ENCODE results near the gene PRDM16.
"Not testable (repeated sequence)": the region's sequence is repeated elsewhere in the genome, so short reads cannot be mapped to it uniquely, and the experiment has no call there.

The PRDM16 gene

DNA sequence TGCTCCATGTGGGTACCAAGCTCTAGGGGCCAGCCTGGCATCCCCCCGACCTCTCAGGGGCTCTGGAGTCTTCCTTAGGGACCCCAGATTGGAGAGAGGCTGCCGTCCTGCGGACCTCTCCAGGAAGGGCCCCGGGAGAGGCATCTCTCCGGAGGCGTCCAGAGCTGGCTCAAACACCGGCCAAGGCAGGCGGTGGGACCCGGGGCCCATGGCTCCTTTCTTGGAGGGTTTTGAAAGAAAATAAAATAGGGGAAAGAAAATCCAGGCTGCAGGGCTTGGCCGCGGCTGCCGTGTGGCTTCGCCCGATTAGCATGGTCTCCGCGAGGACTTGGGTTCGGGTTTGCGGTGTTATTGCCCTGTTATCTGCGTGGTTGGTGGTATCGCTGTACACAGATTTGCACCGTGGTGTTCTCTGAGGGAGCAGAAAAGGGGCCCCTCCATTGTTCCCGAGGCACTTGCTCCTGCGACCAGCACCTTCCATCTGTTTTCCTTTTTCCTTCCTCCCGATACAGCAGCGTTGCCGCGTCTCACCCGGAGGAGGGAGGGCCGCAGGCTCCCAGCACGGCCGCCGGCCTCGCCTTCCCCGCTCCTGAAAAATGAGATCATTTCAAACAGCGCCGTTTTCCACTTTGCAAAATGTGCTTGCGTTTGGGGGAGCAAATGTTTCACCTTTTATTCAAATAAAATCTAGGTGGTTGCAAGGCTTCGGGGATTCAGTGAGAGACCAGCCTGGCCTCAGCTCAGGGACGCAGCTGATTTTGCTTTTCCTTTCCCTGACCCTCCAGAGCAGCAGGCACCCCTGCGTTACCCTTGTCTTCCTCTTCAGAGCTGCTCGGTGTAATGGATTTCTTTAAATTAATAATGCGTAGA lies 86.3 kb downstream of the PRDM16 start:
- in situ Hi-C loops (cut with HindIII; ENCODE audit: low sequenced_read_pairs): no loop called here

DNA sequence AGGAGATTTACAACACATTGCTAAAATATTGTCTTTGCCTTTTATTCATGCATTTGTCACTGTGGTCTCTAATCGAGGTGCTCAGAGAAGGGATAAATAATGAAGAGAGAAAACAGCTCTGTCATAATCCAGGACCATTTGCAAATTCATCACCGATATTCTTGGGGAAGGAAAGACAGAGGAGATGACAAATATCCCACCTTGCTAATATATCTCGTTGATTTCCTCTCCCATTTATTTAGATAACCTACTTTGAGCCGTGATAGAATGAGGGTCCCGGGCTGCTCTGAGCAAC lies 86.9 kb downstream of the PRDM16 start:
- in situ Hi-C loops (cut with HindIII; ENCODE audit: low sequenced_read_pairs): no loop called here

DNA sequence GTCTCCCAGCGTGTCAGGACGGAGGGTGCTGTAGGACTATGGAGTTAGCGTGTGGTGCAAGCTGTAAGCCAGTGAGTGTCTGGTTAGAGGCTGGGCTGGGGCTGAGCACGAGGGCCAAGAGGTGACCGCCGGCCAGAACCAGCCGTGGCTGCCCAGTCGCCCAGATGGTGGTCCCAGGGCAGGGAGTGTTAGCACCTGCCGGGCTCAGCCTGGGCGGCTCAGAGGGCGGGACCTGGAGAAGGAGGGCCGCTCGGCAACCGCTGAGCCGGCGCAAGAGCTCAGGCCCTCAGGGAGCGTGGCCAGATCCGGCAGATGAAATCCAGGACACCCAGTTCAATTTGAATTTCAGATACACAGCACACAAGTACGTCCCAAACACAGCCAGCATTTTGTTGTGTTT lies 87.9 kb downstream of the PRDM16 start:
- in situ Hi-C loops (cut with HindIII; ENCODE audit: low sequenced_read_pairs): no loop called here

DNA sequence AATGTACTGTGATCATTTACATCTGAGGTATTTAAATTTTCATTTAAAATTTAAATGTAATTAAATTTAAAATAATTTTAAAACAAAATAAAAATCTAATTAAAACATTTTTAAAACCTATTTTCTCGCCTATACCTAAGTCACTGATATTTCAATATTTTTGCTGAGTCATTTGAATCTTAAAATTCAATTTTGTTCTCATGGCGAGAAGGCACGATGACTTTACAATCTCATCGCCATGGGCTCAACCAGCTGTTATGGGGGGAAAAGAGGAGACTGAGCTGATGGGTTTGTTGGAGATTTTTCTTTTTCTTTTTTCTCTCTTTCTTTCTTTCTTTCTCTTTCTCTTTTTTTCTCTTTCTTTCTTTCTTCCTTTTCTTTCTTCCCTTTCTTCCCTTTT lies 89.3 kb downstream of the PRDM16 start:
- in situ Hi-C loops (cut with HindIII; ENCODE audit: low sequenced_read_pairs): no loop called here

DNA sequence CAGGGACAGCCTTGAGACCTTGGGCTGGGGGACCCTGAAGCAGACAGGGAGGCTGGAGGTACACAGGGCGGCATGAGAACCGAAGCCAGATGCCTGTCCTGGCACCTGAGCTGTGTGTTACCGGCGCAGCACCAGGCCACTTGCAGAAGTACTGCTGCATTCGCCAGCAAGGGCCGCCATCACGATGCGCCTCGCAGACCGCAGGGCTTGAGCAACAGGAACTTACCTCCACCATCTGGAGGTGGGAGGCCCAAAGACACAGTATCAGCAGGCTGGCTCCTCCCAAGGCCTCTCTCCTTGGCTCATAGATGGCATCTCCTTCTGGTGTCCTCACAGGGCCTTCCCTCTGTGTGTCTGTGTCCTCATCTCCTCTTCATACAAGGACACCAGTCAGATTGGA lies 90.1 kb downstream of the PRDM16 start:
- in situ Hi-C loops (cut with HindIII; ENCODE audit: low sequenced_read_pairs): no loop called here

DNA sequence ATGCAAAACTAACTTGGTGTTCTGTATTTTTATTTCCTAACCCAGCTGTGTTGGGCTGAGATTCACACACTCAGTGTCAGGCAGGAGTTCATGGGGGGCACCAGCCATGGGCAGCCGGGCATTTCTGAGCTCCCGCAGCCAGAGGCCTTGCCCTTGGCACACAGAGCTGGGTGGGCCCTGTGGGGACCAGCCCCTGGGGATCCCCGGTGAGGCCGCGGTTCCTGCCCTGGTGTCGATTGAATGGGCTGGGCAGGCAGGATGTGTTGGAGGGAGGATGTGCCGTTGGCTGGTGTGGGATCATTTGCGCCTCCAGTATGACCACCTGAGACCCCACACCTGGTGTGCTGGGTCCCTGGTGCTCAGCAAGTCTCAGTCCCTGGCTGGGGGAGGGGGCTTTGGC lies 91.0 kb downstream of the PRDM16 start:
- in situ Hi-C loops (cut with HindIII; ENCODE audit: low sequenced_read_pairs): no loop called here

DNA sequence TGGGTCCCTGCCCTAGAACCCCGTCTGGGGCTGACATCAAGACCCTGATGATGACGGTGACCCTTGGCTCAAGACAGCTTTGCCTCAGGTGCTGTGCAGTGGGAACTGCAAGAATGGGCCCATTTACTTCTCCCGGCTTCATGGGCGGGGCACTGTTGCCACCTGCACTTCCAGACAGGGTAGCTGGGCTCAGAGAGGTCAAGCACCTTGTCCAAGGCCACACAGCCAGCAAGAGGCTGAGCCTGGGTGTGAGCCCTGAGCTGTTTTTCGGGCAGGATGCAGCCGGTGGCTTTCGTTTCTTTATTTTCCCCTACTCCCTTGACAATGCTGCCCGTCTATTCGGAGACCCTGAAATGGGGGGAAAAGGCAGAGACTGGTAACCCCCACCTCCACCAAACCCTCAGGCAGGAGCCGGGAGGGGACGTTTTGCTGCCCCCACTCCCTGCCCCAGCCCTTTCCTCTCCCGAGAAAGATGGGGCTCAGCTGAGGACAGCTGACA lies 91.7 kb downstream of the PRDM16 start:
- in situ Hi-C loops (cut with HindIII; ENCODE audit: low sequenced_read_pairs): no loop called here

DNA sequence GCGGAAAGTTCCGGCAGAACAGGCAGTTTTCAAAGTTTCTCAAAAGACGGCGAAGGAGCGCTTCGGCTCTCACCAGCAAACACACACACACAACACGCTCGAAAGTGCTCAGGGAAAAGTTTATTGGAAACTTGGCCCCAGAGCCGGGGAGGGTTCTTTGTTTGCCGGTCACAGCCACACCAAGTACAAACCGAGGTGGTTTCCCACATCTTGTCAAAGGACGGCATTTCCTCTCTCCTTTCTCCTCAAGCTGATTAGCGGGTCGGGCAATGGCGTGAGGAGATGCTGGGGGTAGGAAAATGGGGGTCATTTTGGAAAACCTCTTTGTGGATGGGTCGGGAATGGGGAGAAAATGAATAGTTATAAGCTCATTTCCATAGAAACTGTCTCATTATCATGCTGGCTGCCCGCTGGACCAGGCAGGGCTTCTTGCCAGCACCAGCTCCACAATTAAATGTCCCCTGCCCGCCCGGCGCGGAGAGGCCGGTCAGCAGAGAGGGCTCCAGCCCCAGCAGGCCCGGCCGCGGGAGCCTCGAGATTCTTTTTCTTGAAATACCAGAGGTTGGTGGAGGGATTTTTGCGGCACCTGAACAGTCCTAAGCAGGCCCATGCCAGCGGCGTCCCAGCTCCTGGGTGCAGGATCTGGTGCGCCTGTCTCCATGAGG lies 92.3 kb downstream of the PRDM16 start:
- in situ Hi-C loops (cut with HindIII; ENCODE audit: low sequenced_read_pairs): no loop called here

DNA sequence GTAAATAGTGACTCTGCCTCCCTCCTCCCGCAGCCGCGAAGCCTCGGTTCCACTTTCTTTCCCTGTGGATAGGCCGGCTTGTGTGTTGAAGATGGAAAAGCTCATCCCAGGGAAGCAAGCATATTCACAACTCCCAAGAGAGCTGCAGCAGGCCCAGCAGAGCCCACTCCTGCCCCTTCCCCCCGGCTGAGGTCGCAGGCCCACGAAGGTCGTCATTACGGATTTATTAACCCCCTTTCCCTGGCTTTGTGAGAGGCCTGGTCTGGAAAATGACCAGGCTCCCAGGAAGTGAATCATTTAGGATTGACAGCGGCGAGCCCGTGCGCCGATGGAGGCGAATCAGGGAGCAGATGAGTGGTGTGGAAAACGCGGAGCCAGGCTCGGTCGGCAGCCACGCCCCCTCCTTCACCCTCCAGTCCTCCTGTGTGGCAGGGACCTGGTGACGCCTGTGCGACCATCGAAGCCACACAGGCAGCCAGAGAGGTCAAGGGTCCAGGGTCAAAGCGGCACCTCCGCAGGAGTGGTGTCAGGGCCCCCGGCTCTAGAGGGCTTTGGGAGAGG lies 93.4 kb downstream of the PRDM16 start:
- in situ Hi-C loops (cut with HindIII; ENCODE audit: low sequenced_read_pairs): no loop called here

DNA sequence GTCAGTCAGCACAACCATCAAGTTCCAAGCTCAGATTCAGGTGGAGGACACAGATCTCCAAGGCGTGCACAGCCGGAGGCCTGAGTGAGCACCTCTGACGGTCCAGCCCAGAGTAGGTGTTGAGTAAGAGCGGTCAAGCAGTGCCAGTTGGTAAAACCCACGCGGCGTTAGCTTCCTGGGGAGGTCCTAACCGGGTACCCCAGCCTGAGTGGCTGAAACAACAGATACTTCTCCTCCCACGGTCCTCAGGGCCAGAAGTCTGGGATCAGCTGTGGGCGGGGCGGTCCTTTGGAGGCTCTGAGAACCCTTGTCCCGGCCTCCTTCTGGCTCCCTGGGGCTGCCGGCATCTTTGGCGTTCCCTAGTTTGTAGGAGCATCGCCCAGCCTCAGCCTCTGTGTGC lies 94.4 kb downstream of the PRDM16 start:
- in situ Hi-C loops (cut with HindIII; ENCODE audit: low sequenced_read_pairs): no loop called here

DNA sequence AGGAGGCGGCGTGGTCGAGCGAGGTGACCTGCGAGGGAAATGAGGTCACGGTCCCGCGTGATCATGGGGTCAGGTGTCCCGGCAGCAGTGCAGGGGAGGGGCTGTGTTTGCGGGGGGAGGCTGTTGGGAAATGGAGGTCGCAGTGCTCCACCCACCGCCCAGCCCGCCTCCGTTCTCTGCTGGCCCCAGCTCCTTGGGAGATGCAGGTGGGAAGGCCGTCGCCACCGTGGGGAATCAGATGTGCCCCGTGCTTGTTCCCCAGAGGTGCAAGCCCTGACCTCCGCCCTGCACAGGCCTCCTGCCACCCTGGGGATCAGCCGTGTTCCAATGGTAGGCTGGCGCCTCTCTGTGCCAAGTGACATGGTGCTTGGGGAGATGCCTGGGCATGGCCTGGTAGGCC lies 95.7 kb downstream of the PRDM16 start:
- in situ Hi-C loops (cut with HindIII; ENCODE audit: low sequenced_read_pairs): no loop called here

DNA sequence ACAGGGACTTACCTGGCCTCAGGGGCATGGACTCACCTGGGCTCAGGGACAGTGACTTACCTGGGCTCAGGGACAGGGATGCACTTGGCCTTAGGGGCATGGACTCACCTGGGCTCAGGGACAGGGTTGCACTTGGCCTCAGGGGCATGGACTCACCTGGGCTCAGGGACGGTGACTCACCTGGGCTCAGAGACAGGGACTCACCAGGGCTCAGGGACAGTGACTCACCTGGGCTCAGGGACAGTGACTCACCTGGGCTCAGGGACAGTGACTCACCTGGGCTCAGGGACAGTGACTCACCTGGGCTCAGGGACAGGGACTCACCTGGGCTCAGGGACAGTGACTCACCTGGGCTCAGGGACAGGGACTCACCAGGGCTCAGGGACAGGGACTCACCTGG lies 96.2 kb downstream of the PRDM16 start:
- in situ Hi-C loops (cut with HindIII; ENCODE audit: low sequenced_read_pairs): not testable (repeated sequence)

DNA sequence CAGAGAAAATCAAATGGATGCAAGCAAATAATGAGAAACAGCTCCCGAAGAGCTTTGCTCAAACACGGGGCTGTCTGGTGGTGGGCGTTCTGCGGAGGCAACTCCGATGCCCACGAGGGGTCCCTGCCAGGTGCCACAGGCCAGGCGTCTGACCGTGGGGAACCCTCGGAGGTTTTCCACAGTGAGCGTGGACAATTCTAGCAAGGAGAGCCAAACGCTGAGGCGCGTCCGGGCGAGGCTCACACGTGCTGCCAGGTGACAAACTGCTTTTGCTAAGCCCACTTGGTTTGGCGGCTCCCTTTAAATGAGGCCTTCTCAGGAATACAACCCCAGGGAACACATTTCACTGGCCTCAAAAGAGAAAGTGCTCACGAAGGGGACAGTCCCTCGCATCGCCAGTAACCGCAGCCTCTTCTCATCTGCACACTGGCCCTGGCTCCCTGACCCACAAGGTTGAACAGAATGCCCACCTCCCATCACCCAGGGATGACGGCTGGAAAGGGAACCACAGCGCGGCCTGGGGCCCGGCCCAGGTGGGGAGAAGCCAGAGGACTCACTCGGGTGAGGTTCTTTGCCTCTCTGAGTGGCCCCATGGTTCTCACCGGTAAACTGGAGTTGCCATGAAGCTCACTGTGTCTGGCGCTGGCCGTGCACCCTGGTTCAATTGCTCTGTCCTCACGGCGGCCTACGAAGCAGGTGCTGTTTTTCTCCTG lies 97.4 kb downstream of the PRDM16 start:
- in situ Hi-C loops (cut with HindIII; ENCODE audit: low sequenced_read_pairs): no loop called here

DNA sequence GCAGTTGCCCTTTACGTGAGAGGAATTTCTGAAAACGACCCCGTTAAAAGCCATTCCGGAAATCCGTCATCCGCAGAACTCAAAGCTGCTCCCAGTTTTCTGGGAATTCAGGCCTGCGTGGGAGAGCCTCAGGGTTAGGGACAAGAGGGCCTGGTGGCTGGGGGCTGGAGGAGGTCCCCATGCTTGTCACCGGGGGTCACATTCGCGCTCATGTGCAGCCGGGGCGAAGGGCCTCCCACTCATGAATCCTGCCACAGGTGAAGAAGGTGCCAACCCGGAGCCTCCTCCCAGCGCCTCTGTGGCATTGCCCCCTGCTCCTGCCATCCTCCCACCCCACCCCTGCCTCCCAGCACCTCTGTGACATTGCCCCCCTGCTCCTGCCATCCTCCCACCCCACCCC lies 98.3 kb downstream of the PRDM16 start:
- in situ Hi-C loops (cut with HindIII; ENCODE audit: low sequenced_read_pairs): no loop called here

DNA sequence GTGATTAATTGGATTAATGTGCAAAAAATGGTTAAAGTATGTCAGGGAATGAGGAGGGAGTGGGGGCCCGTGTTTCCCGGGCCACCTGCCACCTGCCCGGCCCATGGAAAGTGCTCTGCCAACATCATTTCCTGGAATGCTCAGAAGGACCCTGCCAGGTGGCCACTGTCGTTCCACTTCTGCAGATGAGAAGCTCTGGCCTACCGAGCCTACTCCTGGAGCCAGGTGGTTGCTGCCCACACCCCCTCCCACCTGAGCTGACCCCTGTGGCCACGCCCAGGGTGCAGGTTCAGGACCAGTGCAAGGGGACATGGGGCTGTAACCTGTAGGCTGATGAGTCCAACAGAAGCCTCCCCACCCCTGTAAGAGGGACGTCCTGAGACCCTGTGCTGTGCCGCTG lies 99.7 kb downstream of the PRDM16 start:
- in situ Hi-C loops (cut with HindIII; ENCODE audit: low sequenced_read_pairs): no loop called here

DNA sequence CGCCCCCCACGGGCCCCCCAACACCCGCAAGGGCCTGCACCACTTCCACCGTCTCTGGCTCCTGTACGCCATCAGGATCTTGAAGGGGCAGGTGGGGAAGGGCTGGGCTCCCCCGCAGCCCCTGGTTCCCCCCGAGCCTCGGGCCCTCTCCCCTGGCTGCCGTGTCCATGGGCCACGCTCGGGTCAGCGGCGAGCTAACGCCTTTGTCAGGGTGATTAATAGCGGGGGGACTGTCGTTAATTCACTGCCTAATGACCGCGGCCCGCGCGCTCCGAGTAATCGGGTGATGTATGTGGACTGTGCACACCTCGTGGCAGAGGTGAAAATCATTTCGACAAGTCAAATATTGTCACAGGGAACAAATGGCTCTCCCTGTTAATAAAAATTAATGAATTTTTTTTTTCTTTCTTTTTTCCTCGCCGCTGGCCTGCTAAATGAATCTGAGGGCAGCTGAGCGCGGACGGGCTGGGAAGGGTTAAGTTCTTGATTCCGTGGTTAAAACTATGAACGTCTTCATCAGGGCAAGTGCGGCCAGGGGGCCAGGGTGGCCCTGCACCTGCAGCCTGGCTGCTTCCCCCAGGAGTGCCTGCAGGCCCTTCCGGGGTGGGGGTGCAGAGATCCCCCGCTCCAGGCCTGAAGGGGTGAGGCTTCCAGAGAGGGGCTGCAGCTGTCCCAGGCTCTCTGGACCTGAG lies 100.8 kb downstream of the PRDM16 start:
- in situ Hi-C loops (cut with HindIII; ENCODE audit: low sequenced_read_pairs): loop anchor here (10.0 kb wide), 1 partner anchor 75 kb away; no protein-coding TSS in a partner anchor

DNA sequence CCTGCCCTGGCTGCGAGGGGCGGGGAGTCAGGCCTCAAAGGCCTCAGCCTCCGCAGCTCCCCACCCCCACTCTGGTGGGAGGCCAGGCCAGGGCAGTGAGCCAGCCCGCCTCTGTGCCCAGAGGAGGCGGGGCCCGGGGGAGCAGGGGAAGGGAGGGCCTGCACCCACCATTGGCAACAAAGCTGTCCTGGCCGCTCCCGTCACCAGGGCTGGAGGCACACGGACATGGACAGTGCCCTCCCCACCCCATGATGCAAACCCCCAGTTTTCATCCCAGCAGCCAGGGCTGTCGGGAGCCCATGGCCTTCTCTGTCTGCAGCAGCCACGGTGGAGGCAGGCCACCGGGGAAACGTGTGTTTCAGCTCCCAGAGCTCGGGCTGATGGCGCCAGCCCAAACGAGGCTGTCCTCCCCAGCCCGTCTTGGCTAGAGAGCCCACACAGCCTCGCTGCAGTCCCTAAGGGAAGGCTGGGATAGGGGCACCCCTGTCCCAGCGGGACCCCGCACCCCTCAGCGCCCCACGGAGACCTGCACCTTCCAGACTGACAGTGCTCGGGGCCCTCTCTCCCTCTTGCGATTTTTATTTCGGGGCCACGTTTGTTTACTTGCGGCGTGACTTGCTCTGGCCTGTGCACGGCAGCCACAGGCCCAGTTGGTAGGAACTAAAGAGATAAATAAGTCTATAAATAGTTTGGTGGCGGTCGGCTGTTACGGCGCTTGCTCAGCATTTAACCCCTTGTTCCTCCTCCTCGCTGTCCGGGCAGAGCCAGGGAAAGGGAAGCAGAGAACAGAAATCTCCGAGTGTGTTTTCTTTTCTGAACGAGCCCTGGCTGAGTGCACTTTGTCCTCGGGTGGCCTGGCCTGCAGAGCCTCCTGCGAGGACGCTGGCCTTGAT lies 101.8 kb downstream of the PRDM16 start:
- in situ Hi-C loops (cut with HindIII; ENCODE audit: low sequenced_read_pairs): loop anchor here (10.0 kb wide), 1 partner anchor 74 kb away; no protein-coding TSS in a partner anchor

DNA sequence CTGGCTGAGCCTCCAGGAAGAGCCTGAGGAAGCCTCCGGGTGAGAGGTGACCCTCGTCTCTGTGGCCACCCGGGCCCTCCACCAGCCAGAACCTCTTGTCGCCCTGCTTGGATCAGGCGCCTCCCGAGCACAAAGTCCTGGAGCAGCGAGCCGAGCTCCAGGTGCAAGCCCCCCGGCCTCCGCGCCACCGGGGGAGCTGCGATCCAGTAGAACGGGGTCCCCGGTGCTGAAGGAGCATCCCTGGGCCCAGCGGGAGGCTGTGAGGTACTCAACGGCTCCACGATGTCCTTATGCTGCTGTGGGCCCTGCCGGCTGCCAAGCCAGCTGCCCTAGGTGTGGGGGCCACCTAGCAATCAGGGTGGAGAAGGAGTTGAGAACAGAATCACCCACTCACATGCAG lies 102.8 kb downstream of the PRDM16 start:
- in situ Hi-C loops (cut with HindIII; ENCODE audit: low sequenced_read_pairs): loop anchor here (10.0 kb wide), 1 partner anchor 73 kb away; no protein-coding TSS in a partner anchor
